HL-60 (cell line): ENCODE data around the gene CPHXL2.

Experiments
- DNase-seq, 2 experiments: peaks; one replicate each; pipeline ENCODE4 v3.0.0-alpha.2; 2010 to 2020; ENCODE audit warnings: low read depth in 1 of 2, low spot score in 1 of 2
- H3K27ac ChIP-seq: fragments of 250-450 bp; sonication (Bioruptor Pico); replicated peaks from 2 replicates; pipeline ENCODE4 v1.5.1; 2020; ENCODE audit warnings: mild to moderate bottlenecking, moderate library complexity
- H3K27me3 ChIP-seq: fragments of 250-450 bp; sonication (Bioruptor Pico); 2 replicates; pipeline ENCODE4 v1.5.1; 2021; ENCODE audit warnings: mild to moderate bottlenecking, moderate library complexity; ENCODE audit not compliant: insufficient read depth, poor library complexity, severe bottlenecking
- H3K4me3 ChIP-seq: replicated peaks from 2 replicates; pipeline ENCODE4 v1.5.1; 2011; ENCODE audit warnings: mild to moderate bottlenecking, control low read depth, low read length; ENCODE audit not compliant: insufficient read depth
- CTCF ChIP-seq: IDR thresholded peaks from one replicate; pipeline ENCODE4 v1.5.1; 2011; ENCODE audit warnings: low read length, control low read depth, inconsistent platforms; ENCODE audit not compliant: insufficient read depth
- GABPA ChIP-seq: IDR thresholded peaks from 2 replicates; pipeline ENCODE4 v1.6.1; 2012; ENCODE audit warnings: low read depth
- POLR2AphosphoS5 ChIP-seq: IDR thresholded peaks from 2 replicates; pipeline ENCODE4 v1.6.1; 2012; ENCODE audit warnings: low read depth
- REST ChIP-seq: IDR thresholded peaks from 2 replicates; pipeline ENCODE4 v1.6.1; 2012; ENCODE audit warnings: low read depth; ENCODE audit not compliant: insufficient replicate concordance
- SPI1 ChIP-seq: IDR thresholded peaks from 2 replicates; pipeline ENCODE4 v1.6.1; 2012; ENCODE audit warnings: low read depth, mild to moderate bottlenecking, borderline replicate concordance

The CPHXL2 gene

GRCh38 chr16:75616521-75617010 lies 60.2 kb downstream of the CPHXL2 start:
- DNase-seq = no peak
- Histone ChIP-seq H3K27ac (no peak overlapping the region), H3K4me3 (no peak overlapping the region), H3K27me3 (no peaks in the 10 kb centered on the region)
- no peak for TF ChIP-seq SPI1
- TF ChIP-seq POLR2AphosphoS5 = no peak
- no peak for TF ChIP-seq REST
- no peak for TF ChIP-seq GABPA
- no peak for TF ChIP-seq CTCF

- Histone ChIP-seq H3K27me3 (no peaks in the 10 kb centered on the region), H3K4me3 (no peak overlapping the region), H3K27ac (no peak overlapping the region)
- no peak for TF ChIP-seq REST
- TF ChIP-seq POLR2AphosphoS5 = no peak
- no peak for TF ChIP-seq SPI1
- TF ChIP-seq CTCF = no peak
- TF ChIP-seq GABPA = no peak
- no peak for DNase-seq
These were observed 61.2 kb downstream of the CPHXL2 start for GRCh38 chr16:75615619-75616018.

GRCh38 chr16:75614066-75614897 lies 62.5 kb downstream of the CPHXL2 start:
- Histone ChIP-seq H3K27ac (no peak overlapping the region), H3K27me3 (no peaks in the 10 kb centered on the region), H3K4me3 (no peak overlapping the region)
- DNase-seq = no peak
- TF ChIP-seq SPI1 (no peak), POLR2AphosphoS5 (no peak), REST (no peak), CTCF (no peak), GABPA (no peak)
